ENCODE data around the gene LTB4R.

The LTB4R gene

GRCh38 chr14:24310646-24311604 is at the start of gene LTB4R:
Gene LTB4R (plus strand): TSS chr14:24311502. CDS start chr14:24315652, 4,150 bp downstream.
- DNase-seq: peak; percentile 87

- no peak for DNase-seq
Observed at GRCh38 chr14:24261969-24262327, 49.4 kb upstream of the LTB4R start.

- DNase-seq: no peak
Observed at GRCh38 chr14:24262821-24263733, 48.2 kb upstream of the LTB4R start, which contains the start of gene TGM1. Gene TGM1 (minus strand): TSS chr14:24263177. CDS start chr14:24262352, 825 bp downstream.

DNA sequence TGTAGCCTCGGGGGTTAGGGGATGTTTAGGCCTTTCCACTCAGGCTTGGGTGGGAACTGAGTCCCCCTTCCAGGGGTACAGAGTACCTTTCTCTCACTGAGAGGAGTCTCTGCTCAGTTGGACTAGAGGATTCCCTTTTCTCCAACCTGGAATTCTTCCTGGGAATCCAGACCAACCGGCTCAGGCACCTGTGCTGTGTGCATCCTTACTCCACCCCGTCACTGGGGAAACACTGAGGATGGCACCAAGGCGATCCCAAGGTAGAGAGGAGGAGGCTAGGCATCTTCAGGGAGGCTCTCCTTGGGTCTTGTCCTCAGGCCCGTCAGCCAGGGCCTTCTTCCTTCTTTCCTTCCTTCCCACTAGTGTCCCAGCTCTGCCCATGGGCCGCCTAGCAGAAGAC is 47.5 kb upstream of the LTB4R start:
- DNase-seq: no peak

DNA sequence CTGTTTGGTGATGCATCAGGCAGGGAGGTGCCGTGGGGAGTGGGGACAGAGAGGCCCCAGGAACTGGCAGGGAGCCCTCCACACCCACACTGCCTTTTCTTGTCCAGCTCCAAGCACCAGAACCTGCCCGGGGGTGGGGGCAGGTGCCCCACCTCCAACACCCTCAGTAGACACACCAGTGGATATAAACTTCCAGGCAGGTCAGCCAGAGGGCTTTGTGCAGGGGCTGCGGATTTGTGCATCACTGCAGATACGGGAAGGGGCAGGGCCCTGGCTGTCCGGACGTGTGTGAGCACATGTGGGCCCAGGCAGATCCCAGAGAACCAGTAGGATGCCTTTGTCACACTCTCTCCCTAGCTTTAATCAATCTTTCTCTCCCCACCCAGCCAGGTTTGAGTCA is 47.0 kb upstream of the LTB4R start:
- no peak for DNase-seq

DNA sequence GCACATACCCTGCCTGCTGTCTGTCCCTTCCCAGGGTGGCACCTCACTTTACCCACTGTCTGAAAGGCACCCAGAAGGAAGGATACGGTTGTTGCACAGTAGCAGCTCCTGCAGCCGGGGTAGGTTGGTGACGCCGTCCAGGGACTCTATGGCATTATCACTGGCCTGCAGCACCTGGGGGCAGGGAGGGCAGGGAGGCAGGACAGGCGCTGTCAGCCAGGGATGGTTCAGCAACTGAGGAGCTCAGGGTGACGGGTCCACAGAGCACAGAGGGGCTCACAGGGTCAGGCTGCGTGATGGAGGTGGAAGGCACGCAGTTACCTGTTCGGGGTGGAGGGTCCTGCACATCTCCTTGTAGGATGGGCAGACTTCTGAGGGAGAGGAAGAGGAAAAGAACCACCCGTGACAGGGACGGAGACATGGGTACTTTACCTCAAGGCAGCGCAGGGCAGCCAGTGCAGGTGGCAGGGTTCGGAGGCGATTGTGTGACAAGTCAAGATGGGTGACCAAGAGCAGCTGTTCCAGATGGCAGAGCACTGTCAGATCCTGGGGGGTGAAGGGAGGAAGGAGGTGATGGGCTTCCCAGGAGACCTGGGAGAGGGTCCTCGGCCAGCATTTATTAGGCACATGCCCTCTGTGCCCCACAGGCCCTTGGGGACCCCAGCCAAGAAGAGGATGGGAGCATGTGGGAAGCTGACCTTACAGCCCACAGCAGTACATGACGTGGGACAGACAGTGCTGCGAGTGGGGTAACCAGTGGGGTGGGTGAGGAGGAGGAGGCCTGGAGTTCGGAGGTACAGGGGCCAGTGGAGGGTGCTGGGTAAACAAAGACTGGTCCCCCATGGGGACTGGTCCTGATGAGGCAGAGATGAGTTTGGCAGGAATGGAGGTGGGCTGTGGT is 44.7 kb upstream of the LTB4R start:
- no peak for DNase-seq

DNA sequence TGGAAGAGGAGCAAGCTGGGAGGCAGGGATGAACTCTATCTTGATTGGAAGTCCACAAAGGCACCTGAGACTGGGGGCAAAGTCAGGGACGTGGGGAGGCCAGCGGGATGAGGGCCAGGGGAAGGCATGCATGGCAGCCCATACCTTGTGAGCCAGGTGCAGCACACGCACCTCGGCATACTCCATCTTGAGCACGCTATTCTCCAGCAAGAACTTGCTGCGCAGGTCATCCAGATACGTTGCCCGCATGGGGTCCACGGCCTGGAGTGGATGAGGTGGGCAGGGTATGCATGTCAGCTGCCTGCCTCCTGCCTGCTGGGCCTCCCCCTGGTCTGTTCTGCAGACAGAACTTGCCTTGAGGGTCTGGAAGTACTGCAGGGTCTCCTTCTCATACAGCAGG is 43.8 kb upstream of the LTB4R start:
- DNase-seq: no peak

- DNase-seq: no peak
Observed at GRCh38 chr14:24268225-24268624, 43.1 kb upstream of the LTB4R start.

DNA sequence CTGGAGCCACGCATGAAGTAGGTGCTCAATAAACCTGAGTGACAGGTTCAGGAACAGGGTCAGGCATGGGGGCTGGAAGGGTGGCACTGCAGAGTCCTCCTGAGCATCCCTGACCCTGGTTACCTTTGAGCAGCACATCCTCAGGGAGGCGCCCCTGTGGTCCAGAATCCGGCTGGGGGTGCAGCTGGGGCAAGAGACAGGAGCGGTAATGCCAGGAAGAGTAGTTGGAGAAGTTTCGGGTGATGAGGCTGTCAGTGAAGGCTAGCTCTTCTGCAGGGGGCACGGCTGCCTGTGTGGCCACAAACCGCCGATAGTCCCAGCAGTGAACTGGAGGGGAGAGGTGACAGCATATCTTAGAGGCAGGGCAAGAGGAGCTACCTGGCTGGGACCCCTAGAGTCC is 41.9 kb upstream of the LTB4R start:
- DNase-seq: no peak

GRCh38 chr14:24269910-24270536 is 41.3 kb upstream of the LTB4R start:
- no peak for DNase-seq

DNA sequence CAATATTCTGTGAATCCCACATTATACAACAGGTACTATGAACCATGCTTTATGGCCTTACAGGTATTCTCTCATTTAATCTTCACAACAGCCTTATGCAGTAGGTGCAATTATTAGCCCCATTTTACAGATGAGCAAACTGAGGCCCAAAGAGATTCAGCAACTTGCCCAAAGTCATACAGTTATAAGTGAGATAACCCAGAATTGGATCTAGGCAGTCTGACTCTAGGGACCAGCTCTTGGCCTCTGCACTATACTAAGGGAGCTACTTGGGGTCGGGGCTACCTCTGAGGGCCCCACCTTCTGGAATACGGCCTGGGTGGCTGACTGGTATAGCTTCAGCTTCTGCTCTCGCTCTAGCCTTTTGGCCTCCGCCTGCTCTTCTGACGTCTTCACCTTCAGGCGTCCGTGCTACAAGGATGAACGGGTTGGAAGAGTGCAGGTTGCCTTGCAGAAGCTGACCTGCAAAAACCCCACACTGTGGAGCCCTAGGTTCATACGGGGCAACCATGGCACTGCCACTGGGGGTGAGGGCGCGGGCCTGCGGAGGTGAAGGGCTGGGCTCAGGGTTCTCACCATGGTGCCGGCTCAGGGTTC is 40.7 kb upstream of the LTB4R start:
- no peak for DNase-seq

- peak; percentile 93 for DNase-seq
Observed at GRCh38 chr14:24271134-24271833, 40.0 kb upstream of the LTB4R start, which contains the start of gene RABGGTA. Gene RABGGTA (minus strand): TSS chr14:24271597. CDS start chr14:24271115, 482 bp downstream.

DNA sequence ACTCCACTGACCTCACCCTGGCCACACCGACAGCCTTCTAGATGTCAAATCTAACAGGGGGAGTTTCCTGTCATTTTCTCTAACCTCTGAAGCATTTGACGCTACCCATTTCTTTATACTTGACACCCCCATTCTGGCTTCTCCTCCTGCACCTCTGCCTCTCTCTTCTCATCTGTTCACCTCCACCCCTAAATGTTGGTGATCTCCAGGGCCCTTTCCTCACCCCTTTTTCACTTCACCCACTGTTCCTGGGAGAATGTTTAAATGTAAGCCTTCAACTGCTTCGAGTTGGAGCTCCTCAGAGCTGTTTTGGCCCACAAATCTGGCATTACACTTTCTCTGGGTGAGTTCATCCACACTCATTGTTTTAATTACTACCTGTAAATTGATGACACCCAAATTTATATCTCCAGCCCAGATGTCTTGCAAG is 39.5 kb upstream of the LTB4R start:
- no peak for DNase-seq

DNA sequence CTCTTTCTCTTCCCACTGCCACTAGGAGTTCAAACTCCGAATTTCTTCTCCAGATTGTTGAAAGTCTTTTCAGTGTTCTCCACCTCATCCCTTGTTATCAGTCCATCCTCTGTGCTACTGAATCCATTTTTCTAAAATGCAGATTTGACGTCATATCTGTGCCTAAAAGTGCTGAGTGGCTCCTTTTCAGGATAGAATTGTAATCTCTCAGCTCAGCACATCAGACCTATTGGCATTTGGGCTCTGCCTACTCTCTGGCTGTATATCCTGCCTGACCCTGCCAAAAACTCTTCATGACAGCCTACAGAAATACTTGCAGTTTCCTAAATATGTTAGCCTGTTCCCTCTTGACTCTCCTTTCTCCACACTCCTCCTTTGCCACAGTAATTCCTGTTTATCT is 38.8 kb upstream of the LTB4R start:
- DNase-seq: no peak

DNA sequence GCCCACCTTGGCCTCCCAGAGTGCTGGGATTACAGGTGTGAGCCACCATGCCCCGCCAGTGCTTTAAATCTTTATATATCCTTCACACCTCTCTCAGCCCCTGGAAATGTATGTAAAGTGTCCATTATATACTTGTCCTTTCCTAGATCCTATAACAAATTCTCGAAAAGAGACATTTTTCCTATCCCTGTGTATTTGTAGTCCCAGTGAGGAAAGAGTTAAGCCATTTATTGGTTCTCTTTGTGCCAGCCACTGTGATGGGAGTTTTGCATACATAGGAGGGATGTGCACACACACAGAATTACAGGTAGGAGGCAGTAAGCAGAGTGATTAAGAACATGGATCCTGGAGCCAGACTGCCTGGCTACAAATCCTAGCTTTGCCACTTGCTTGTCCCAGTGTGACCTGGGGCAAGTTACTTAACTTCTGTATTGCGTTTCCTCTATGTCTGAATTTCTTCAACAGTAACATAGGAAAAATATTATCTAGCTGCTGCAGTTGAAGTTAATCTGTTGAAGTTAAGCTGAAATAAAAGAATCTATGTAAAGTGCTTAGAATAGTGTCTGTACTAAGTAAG is 37.8 kb upstream of the LTB4R start:
- DNase-seq: no peak

DNA sequence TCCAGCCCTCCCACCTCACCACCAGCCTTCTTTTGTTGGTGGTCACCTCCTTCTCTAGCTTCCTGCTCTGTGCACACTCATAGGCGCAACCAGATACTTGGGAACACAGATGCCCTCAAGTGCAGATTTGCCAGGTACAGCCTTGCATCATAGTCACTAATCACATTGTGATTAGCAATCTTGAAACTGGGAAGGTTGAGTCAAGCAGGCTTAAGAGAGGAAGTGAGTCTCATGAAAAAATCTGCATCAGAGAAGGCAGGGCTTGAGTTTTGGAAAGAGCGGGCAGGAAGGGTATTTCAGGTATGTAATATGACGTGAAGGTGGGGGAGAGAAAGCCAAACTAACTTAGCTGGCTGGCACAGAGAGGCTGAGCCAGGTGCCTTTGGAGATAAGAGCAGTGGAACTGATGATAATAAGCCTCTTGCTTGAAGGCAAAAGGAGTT is 37.2 kb upstream of the LTB4R start:
- DNase-seq: no peak

DNA sequence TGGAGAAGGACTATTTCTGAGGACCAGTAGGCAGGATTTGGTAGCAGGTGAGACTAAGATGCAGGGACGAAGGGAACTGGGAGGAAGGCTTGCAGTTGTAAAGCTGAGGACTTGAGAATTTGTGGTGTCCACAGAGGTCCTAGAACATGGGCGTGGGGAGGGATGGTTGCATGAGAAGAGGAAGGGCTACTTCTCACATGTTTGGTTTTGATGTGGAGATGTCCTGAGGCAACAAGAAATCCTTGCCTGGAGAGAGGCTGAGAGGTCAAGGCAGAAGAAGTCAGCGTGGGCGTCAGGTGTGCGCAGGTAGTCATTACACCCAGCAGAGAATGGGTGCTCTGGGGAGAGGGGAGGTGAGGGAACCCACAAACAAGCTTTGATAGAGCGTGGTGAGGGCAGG is 34.2 kb upstream of the LTB4R start:
- DNase-seq: no peak

DNA sequence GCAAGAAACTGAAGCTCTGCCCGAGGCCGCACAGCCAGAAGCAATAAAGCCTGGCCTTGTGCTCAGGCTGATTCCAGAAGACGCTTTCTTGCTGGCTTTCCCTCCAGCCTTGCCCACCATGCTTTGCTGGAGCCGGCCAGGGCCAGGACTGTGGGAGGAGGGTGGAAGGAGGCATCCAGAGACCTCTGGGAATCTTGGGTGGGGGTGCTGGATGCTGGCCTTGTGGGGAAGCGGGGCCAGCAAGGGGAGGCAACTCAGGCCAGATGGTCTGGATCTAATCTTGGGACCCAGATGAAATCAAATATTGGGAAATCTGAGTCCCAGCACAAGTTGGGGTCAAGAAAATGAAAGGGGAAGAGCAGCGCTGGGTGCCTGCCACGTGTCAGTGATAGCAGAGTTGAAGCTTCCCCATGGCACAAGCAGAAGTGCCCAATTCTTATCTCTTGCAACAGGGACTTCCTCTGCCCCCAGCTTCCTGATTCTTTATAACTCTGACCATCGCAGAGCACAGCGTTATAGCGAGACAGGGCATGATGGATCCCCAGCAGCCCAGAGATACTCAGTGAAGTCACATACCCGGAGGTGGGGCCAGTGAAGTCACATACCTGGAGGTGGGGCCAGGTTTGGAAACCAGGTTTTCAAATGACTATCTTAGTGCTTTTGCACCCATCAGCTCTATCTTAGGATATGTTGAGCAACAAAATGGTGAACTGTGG is 33.5 kb upstream of the LTB4R start:
- no peak for DNase-seq

DNA sequence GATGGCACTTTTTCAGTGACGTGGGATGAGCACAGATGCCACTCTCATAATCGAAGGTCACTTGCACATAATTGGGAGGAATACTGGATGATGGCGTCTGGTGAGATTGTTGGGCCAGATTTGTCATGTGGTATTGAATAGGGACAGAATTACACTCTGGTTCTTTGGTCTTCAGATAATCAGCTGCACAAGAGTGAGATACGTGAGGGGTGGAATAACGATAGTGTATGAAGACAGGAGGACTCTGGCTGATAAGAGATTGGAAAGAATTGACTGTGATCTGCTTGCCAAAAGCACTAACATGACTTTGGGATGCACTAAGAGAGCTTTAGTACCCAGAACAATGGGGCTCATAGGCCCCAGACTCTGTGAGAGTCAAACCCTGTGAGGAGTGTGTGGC is 32.9 kb upstream of the LTB4R start:
- DNase-seq: no peak
